GM23248 (cell line): ENCODE measurements around the gene PSMD6.

Source experiments
- EZH2 ChIP-seq: fragments of 200-600 bp; sonication (generic); IDR thresholded peaks from 2 replicates; pipeline ENCODE4 v1.6.1; 2018; ENCODE audit warnings: antibody characterized with exemption, mild to moderate bottlenecking; ENCODE audit not compliant: insufficient read depth, poor library complexity, severe bottlenecking
- EZH2phosphoT487 ChIP-seq: fragments of 200-600 bp; sonication (generic); IDR thresholded peaks from 2 replicates; pipeline ENCODE4 v1.6.1; 2018; ENCODE audit warnings: antibody characterized with exemption, moderate library complexity, mild to moderate bottlenecking, low read depth; ENCODE audit not compliant: insufficient read depth

- TF ChIP-seq EZH2 = no peak
- TF ChIP-seq EZH2phosphoT487 = no peak
Observed at GRCh38 chr3:64003589-64003988, 19.7 kb downstream of the PSMD6 start.
